A204.1 (cell line): Measurements from ENCODE around the gene RBM23.
"Not testable (repeated sequence)": the region's sequence is repeated elsewhere in the genome, so short reads cannot be mapped to it uniquely, and the experiment has no call there.

Experiments used
- FAIRE-seq: peaks from 2 replicates; lab custom pipeline; 2012; peaks lifted over from hg19 to GRCh38; lab: Jason Lieb, UNC

The RBM23 gene

DNA sequence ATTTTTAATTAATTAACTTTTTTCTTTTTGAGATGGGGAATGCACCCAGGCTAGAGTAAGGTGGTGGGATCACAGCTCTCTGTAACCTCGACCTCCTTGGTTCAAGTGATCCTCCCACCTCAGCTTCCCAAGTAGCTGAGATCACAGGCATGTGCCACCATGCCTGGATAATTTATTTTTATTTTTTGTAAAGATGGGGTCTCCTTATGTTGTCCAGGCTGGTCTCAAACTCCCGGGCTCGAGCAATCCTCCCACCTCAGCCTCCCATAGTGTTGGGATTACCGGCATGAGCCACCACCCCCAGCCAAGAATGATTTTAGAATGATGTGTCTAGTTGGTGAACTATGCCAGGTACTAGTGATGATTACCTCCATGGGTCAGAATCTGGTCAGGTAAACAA is 54.0 kb downstream of the RBM23 start:
- no peak for FAIRE-seq

DNA sequence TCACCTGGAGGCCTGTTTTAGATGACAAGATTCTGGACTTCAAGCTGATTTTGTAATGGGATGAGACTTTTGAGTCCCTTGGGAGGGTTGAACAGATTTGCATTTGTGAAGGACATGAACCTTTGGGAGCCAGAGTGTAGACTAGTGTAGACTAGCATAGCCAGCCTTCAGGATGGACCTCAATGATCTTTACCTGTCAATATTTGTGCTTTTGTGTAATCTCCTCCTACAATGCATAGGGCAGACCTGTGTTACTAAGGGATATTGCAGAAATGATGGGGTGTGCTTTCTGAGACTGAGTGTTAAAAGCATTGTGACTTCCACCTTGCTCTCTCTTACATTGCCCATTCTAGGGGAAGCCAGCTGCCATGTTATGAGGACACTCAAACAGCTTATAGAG is 57.3 kb downstream of the RBM23 start:
- no peak for FAIRE-seq

DNA sequence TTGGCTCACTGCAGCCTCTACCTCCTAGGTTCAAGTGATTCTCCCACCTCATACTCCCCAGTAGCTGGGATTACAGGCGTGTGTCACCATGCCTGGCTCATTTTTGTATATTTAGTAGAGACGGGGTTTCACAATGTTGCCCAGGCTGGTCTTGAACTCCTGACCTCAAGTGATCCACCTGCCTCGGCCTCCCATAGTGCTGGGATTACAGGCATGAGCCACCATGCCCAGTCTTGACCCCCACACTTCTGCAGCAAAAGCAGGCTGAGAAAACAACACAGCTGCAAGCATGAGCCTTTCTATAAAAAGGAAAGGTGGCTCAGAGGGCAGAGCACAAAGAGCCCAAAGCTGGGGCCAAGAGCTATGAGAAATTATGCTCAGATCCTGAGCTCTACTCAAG is 58.6 kb downstream of the RBM23 start:
- FAIRE-seq, result not testable (repeated sequence)

DNA sequence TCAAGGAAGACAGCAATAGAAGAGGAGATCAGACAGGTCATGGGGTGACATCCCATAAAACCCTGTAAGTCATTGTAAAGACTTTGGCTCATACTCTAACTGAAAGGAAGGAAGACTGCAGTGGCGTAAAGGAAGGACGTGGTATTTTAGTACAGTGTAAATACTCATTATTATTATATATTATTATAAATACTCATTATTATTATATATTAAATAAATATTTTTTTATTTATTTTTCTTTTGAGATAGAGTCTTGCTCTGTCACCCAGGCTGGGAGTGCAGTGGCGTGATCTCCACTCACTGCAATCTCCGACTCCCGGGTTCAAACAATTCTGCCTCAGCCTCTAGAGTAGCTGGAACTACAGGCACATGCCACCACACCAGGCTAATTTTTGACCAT is 62.5 kb downstream of the RBM23 start:
- FAIRE-seq, result no peak

DNA sequence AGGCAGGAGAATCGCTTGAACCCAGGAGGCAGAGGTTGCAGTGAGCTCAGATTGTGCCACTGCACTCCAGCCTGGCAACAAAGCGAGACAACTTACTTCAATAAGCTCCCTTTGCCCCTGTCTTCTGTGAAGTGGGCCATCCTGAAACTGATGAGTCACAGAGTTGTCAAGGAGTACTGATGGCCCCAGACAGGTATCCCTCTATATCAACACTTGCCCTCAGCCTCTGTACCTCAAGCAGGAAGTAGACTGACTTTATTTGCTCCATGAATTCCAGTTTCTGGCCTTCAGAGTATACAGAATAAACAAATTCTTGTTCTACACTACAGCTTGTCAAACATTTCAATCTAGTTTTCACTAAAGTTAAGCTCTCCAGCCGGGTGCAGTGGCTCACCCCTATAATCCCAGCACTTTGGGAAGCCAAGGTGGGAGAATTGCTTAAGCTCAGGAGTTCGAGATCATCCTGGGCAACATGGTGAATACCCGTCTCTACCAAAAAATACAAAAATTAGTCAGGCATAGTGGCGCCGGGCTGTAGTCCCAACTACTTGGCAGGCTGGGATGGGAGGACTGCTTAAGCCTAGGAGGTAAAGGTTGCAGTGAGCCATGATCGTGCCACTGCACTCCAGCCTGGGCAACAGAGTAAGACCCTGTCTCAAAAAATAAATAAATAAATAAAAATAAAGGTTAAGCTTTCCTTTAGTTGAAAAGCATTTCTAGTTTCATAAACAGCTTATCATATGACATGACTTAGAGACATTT is 63.8 kb downstream of the RBM23 start:
- no peak for FAIRE-seq

DNA sequence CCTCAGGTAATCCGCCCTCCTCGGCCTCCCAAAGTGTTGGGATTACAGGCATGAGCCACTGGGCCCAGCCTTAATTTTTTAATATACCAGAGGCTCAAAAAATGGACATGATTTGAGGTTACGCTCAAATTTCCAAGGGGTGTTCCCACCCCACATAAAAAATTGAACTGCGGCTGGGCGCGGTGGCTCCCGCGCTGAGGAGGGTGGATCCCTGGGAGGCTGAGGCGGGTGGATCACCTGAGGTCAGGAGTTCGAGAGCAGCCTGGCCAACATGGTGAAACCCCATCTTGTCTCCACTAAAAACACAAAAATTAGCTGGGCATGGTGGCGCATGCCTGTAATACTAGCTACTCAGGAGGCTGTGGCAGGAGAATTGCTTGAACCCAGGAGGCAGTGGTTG is 64.7 kb downstream of the RBM23 start:
- not testable (repeated sequence) for FAIRE-seq

GRCh38 chr14:22852940-22853767 is 65.8 kb downstream of the RBM23 start:
- no peak for FAIRE-seq

DNA sequence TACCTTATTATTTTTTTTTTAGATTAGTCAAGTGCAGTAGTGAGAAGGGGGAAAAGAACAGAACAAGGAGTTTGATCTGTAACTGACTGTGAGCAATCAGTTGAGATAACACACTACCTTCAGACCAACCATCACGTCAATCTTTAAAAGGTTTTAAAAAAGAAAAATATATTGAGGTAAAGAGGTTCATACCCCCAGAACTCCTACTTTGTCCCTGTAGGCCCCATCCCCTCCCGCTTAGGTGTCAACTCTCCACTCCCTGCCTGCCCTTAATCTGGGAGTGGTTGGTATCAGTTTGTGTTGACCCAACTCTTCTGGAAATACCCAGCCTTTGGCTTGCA is 66.4 kb downstream of the RBM23 start:
- no peak for FAIRE-seq

- not testable (repeated sequence) for FAIRE-seq
Measured at GRCh38 chr14:22852178-22852577, 66.8 kb downstream of the RBM23 start.

- no peak for FAIRE-seq
Measured at GRCh38 chr14:22850944-22851764, 67.8 kb downstream of the RBM23 start.

DNA sequence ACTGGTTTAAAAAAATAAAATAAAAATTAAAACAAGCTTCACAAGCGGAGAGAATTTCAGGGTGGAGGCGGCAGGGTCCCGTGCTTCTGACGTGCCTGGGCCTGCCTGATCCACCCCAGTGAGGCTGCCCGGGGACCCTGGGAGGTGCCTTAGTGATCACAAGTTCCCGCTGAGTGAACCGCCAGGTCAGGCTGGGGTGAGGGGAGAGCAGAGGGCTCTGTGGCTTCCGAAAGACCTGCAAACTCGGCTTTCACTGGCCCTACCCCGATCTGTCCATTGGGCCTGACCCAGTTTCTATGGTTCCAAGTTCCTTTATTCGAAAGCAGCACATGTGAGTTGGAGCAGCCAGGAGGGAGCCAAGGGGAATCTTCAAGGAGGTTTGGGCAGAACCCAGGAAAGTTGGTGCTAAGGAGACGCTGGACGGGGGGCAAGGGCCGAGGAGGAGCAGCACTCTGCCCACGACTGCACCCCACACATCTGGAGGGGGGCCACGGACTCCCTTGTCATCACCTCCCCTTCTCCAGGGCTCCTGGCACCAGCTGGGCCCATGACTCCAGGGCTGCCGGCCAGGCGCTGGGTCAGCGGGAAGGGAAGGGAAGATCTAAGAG is 69.6 kb downstream of the RBM23 start:
- FAIRE-seq, result no peak

- no peak for FAIRE-seq
Measured at GRCh38 chr14:22848351-22849164, 70.4 kb downstream of the RBM23 start.

DNA sequence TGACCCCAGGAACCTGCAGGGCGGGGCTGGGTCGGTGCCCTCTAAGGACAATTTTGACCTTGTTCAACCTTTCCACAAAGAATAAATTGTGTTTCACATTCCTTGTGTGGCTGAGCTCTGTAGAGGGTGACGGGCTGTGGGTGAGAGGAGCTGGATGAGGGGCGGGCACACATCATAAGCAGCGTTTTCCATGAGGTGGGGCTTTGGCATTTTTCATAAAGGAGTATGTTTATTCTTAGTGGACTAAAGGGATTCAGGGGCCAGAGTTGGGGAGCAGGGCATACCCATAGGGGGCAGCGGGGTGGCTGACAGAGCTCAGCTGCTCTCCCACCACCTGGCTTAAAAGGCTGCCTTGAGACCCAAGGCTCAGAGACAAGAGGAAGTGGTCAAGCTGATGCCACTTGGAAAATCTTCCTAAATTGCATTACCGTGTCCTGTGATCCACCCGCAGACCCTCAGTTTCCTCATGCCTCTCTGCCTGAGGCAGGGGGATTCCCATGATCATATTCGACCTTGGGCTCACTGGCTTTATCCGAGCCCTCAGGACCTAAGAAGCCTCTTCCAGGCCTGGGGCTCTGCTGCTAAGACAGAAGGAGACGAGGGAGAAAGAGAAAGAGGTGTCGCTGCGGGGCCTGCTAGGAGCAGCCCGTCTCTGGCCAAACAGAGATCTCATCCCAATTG is 71.1 kb downstream of the RBM23 start:
- FAIRE-seq, result no peak

- no peak for FAIRE-seq
Measured at GRCh38 chr14:22846811-22847307, 72.1 kb downstream of the RBM23 start.

GRCh38 chr14:22845821-22846625 is 72.9 kb downstream of the RBM23 start:
- FAIRE-seq, result no peak

DNA sequence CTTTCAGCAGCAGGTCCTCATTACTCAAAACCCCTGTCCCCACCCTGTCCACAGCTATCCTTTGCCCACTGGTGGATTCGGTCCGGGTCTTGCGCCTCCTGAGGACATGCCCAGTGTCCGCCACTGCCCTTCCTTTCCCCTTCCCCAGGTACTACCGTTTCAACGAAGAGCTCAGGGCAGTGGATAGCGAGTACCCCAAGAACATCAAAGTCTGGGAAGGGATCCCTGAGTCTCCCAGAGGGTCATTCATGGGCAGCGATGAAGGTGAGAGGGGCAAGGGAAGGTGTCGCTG is 73.9 kb downstream of the RBM23 start:
- no peak for FAIRE-seq

DNA sequence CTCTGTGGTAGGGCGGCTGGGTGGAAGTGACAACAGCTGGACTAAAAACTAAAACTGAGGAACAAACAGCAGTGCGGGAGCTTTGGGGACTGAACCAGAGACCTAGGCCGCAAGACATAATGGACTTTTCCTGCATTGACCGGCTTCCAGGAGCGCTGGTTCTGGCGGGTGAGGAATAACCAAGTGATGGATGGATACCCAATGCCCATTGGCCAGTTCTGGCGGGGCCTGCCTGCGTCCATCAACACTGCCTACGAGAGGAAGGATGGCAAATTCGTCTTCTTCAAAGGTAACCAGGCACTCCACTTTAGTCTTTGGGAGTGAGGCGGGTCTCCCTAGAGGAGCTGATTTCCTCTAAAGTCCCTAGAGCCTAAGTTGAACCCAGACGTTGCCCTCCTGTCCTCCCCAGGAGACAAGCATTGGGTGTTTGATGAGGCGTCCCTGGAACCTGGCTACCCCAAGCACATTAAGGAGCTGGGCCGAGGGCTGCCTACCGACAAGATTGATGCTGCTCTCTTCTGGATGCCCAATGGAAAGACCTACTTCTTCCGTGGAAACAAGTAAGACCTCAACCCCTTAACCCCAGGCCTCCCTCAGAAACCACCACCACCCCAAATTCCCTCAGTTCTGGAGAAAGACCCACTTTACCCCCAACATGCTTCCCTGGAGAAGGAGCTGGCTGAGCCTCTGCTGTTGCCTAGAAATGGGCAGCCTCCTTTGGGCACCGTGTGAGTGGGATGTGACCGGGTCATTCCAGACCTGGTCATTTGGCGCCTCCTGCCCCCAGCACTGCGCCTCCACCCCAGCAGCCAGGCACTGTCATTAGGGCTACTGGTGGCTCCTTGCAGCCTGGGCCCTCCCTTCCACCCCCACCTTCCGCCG is 74.5 kb downstream of the RBM23 start:
- no peak for FAIRE-seq
